GM20000 (cell line): Measurements from ENCODE around the gene MSMB.
"Not testable (repeated sequence)": the region's sequence is repeated elsewhere in the genome, so short reads cannot be mapped to it uniquely, and the experiment has no call there.

Source experiments
- DNase-seq: peaks from one replicate; pipeline ENCODE4 v3.0.0; 2012; ENCODE audit warnings: low spot score
- CTCF ChIP-seq: IDR thresholded peaks from 2 replicates; pipeline ENCODE4 v1.5.1; 2012; ENCODE audit warnings: mild to moderate bottlenecking, control low read depth; ENCODE audit errors: extremely low read depth, missing control alignments

Gene MSMB

GRCh38 chr10:46064269-46064817 lies 18.3 kb upstream of the MSMB start:
- no peak for TF ChIP-seq CTCF
- DNase-seq = no peak

- DNase-seq = no peak
- no peak for TF ChIP-seq CTCF
Observed at GRCh38 chr10:46062723-46063428, 16.8 kb upstream of the MSMB start.

- no peak for TF ChIP-seq CTCF
- DNase-seq = no peak
Observed at GRCh38 chr10:46060706-46061105, 14.6 kb upstream of the MSMB start.

- not testable (repeated sequence) for DNase-seq
Observed at GRCh38 chr10:46057927-46058326, 11.9 kb upstream of the MSMB start.

- TF ChIP-seq CTCF = no peak
- no peak for DNase-seq
Observed at GRCh38 chr10:46057038-46057437, 11.0 kb upstream of the MSMB start.

GRCh38 chr10:46055771-46056170 lies 9.7 kb upstream of the MSMB start:
- no peak for TF ChIP-seq CTCF
- no peak for DNase-seq

GRCh38 chr10:46053534-46054434 lies 7.7 kb upstream of the MSMB start:
- no peak for TF ChIP-seq CTCF
- no peak for DNase-seq
